GM08714 (cell line): ENCODE data around the gene SLC22A5.
A peak's percentile ranks its signal among the peaks of the same experiment; 100 is the strongest.

Experiments
- H3K4me3 ChIP-seq: fragments of 200-500 bp; sonication (Bioruptor generic); 2 replicates; pipeline ENCODE4 v1.5.1; 2014; ENCODE audit warnings: mild to moderate bottlenecking, low read length, inconsistent platforms
- ZNF274 ChIP-seq: IDR thresholded peaks from 2 replicates; pipeline ENCODE4 v1.6.1; 2012; ENCODE audit warnings: mild to moderate bottlenecking, low read depth, low read length

Gene SLC22A5

DNA sequence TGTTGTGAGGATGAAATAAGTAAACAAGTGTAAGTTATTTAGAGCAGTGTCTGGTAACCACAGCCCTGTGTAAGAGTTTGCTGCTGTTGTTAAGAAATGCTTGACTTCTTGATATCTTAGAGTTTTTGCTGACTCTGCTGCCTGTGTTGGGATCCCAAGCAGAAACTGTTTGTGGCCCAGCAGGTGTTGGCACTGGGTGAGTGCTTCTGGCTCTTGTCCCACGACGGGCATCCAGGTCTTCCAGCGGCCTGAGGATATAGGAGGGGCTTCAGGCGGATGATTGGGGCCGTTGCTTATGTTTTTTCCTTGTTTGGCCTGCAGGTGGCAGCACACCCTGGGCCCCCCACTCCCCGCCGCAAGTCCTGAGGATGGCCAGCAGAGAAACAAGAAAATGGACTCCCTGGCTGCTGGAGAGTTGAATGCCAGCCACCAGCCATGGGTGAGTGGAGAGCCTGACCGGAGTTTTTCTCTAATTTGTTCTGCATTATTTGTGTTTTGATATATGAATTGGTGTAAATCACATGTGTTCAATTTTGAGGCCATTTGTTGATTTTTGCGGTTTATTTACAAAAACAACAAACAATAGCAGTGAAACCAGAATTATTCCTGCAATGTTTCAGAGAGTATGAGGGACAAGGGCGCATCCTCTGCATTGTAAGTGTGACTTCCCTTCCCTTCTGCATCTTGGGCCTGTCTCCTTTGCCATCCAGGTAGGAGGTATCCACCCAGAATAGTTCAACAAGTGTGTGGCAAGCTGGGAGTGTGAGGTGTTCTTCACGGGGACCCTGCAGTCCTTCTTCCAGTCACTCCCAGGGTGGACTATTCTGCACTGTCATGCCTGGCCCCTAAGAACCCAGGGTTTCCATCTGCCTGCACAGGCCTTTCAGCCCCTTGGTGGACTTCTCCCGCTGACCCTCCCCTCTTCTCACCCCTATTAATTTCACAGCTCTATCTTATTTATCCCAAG lies 50.3 kb downstream of the SLC22A5 start:
- H3K4me3 ChIP-seq: peak overlapping the region; percentile 1; the same call in 1 of the 2 replicates

DNA sequence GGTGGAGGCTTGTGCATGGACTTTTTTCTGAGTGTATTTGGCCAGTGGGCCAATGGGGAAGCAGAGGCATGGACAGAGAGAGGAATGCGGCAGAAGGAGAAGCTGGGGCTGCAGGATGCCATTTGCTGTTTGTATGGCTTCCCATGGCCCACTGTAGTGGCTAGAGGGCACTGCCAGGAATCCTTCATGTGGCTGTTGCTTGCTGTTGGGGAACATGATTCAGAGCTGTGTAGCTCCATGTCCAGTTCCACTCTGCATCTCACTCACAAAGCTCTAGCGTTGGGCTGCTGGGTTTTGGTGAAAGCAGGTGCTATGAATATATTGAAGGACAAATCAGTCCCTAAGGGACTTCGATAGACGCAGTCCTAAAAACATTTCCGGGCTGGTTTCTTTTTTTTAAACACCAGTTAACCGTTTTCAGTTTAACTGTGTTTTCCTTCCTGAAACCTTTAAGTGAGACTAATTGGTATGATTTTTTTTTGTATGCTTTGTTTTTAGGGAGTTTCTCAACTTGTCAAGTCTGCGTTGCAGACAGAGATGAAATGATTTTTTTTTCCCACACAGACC lies 51.3 kb downstream of the SLC22A5 start:
- H3K4me3 ChIP-seq: peak overlapping the region; percentile 34; the same call in 1 of the 2 replicates
- TF ChIP-seq ZNF274: no peak

More for the DNA sequence above, 50.3 kb downstream of the SLC22A5 start:
- TF ChIP-seq ZNF274: no peak

DNA sequence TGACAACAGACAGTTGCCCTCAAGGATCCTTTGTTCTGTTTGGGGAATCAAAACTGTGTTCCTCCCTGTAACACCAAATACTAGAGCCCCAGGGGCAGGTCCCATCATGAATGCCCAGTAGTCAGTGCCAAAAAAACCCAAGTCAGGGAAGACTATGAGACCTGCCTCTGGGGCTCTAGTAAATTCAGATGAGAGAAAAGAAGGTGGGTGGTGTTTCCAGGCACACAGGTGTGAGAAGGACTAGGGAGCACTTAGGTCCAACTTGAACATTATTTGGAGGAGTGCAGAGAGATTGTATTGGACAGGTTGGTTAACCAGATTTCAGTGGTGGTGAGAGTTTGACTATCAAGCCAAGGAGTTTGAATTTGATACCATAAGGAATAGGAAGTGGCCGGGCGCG lies 52.0 kb downstream of the SLC22A5 start:
- H3K4me3 ChIP-seq: peak overlapping the region; percentile 33; the same call in 1 of the 2 replicates
- TF ChIP-seq ZNF274: no peak

DNA sequence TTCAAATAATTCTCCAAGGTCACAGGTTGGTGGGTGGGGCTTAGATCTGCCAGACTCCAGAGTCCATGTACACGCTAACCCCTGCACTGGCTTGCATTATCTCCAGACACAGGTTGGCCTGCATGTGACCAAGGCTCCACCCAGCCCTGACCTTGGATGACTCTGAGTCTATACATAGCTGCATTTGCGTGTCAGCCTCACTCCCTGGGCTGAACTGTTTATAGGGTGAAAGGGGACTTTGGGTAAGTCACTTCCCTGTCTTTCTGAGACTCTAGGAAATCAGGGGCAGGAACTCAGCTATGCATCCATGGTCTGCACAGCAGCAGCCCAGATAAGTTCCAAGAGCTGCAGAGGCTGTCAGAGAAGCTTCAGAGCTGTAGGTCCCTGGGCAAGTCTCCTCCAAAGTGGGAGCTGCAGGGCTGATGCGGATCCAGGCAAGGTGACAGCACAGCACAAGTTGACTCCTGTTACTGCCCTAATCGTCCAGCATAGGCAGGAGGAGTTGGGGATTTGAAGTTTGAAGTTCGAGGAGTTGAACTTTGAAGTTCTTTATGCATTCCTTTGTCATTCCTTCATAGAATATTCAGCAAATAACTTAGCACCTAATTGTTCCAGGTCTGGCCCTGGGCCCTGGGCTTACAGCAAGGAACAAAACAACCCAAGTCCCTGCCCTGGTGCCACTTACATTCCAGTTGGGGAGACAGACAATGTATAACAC lies 53.4 kb downstream of the SLC22A5 start:
- no peak for TF ChIP-seq ZNF274
- no peak overlapping the region; the same call in 1 of the 2 replicates for H3K4me3 ChIP-seq

DNA sequence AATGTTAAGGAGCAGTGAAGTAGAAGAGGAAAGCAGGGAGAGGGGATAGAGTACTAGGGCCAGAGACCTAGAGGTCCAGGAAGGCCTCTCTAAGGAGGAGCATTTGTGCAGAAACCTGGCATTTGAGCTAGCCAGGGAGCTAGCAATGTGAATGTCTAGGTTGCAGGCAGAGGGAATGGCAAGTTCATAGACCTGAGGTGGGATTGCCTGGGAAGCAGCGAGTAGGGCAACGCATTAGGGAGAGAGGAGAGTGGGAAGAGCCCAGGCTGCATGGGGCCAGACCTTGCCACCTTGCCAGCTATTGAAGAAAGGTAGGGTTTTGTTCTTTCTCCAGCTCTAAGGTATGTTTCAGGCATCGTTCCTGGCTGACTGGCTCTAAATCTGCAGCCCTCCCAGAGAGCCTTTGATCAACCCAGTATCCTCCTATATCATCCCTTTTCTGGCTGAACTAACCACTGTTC lies 54.0 kb downstream of the SLC22A5 start:
- TF ChIP-seq ZNF274: no peak
- H3K4me3 ChIP-seq: no peak overlapping the region; the same call in 1 of the 2 replicates

DNA sequence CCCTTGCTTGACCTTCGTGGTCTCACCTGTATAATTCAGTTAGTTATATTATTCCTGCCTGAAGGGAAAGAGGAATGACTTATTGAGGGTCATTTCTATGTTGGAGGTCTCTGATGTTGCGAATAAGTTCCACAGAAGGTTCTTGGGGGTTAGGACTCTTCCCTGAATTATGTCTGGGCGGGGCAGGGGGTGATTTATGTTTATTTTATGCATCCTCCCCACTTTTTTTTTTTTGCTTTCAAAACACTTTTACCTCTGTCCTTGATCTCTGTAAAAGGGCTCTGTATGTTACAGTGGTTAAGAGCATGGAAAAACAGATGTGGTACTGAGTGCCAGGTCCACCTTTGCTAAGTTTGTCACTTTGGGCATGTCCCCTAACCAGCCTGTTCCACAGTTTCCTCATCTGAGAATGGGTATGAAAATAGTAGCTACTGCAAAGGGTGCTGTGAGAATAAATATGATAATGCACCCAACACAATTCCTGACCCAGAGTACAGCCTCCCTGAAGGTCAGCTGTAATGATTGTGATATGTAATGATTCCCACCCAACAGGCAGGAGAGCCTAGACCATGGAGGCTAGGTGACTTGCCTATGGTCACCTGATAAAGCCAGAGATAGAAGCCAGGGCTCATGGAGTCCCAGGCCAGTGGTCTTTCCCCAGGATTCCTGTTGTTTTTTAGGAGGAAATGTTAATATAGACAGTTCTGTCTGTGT lies 54.8 kb downstream of the SLC22A5 start:
- peak overlapping the region; percentile 49; the same call in 1 of the 2 replicates for H3K4me3 ChIP-seq
- TF ChIP-seq ZNF274: no peak

DNA sequence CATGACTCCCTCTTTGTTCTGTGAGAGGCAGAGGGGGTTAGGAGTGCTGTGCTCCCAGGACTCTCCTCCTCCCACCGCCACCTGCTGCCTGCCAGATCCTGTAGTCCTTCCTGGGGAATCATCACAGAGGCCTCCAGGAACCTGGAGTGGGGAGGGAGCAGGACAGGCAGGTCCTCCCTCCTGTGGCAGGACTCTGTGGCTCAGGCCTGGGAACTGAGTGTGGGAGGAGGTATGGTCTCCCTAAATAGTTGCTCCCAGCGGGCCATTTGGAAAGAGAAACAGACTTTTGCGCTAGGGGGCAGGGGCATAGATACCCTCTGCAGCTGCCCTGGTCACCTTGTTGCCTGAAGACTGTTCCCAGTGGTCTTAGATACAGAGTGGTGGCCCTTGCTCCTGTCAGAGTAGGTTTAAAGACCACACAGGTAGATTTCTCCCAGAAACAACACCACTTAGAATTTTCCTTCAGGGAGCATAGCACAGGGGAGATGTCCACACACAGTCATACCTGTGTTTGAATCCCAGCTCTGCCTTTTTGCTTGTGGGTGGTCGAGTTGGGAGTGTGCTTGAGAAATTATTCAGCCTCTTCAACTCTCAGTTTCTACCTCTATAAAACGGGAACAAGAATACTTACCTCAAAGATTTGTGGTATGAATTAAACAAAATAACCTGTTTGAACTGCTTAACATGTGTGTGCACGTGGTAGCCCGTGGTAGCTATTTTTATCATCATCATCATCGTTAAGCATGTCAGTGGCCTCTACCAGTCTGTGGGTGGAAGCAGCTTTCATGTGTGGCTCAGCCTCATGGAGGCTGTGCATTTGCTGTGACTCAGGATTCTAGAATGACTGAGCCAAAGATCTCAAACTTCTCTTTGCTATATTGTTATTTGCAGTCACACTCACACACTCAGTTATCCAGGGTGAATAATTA lies 55.8 kb downstream of the SLC22A5 start:
- H3K4me3 ChIP-seq: peak overlapping the region; percentile 49; the same call in 1 of the 2 replicates
- no peak for TF ChIP-seq ZNF274

DNA sequence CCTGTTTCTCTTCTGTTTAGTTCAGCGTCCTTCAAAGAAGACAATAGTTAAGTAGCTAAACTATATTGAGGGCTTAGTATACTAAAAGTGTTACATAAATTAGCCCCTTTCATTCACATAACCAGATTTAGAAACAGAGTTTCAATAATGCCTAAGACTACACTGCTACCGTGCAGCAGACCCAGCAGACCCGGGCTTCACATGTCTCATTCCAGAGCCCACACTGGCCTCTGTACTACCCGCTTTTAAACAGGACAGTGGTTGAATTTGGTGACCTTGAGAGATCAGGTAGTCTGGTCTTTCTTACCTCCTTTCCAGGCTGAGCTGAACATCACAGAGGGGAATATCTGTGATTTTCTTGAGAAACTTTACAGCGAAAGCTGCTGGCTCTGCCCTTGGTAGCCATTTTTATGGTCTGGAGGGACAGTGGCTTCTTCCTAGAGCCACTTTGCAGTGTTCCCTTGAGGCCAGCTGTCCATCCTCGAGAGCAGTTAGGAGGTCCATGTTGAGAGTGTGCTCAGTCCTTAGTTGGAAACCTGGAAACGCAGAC lies 56.5 kb downstream of the SLC22A5 start:
- peak overlapping the region; percentile 71; the same call in 1 of the 2 replicates for H3K4me3 ChIP-seq
- no peak for TF ChIP-seq ZNF274

DNA sequence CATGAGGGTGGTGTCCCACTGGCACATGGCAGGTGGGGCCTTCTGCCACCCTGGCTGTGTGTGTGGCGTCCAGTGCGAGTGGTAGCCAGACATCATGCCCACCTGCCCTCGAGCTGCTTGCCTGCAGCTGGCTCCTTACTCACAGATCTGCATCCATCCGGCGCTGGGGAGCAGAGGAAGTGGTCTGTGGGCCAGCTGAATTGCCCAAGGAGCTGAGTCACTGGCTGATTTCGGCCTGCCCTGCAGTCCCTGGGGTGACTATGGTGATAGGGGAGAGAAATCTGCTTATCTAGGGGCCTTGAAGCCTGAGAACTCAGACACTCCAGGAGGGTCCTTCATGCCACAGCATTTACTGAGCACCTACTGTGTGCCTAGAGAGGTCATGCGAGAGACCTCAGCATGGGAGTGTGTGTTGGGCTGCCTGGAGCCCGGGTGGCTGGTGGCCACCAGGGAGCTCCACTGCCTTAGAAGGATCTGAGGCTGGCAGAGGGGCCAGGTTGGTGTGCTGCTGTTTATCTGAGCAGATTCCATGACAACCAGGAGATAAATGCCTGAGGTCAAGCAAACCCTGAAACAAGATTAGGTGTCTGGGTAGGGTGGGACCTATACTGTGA lies 57.1 kb downstream of the SLC22A5 start:
- peak overlapping the region; percentile 71; the same call in 1 of the 2 replicates for H3K4me3 ChIP-seq

DNA sequence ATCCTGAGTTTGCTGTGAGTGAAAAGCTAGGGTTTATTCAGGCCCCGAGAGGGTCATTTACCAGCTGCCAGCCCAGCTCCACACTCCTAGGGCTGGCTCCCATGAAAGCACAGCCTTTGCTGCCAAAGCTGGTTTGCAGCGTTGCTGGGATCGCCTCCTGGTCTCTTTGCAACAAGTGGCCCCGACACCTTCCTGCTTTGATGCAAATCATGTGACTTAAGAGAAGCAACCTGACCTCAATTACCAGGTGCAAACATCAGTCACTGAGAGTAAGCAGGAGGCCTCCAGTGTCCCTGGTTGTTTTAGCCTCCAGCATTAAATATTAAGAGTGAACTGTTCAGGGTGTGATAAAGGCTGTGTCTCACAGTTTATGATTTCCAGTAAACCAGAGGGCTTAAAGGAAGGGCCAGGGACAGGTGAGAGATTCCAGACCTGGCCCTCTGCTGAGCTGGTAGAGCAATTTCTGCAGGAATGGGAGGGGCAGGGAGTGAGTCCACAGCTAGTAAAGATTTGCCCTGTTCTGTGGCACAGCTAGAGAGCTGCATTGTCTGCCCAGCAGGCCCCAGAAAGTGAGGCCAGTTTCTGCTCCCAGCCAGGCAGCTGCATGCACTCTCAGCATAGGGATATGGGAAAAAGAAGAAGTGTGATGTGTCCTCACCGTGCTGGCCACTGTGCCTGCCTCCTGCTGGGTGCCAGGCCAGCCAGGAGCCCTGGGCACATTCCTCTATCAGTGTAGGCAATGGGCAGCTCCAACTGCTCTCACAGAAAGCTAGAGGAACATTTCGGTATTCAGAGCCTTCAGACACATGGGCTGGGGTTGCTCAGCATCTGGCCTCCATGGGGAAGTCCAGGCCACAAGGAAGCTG lies 58.0 kb downstream of the SLC22A5 start:
- TF ChIP-seq ZNF274: no peak

More for the DNA sequence above, 57.1 kb downstream of the SLC22A5 start:
- TF ChIP-seq ZNF274: no peak

DNA sequence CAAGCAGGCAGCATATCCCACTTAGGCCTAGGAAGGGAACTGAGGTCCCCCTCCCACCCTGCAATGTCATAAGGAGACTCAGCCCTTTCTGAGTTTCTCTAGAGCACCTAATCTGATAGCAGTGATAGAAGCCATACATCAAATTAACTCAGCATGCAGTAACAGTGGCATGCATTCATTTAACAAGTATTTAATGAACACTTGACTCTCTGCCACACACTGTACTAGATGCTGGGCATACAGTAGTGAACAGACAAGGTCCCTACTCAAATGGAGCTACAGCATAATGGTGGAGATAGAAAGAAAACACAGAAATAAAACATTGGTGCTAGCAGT lies 58.6 kb downstream of the SLC22A5 start:
- no peak overlapping the region for H3K4me3 ChIP-seq
- TF ChIP-seq ZNF274: no peak

More for the DNA sequence above, 58.0 kb downstream of the SLC22A5 start:
- H3K4me3 ChIP-seq: peak overlapping the region; percentile 71; the same call in 1 of the 2 replicates
